Testis (tissue), 2 donors: Measurements from ENCODE around the gene TNRC6B.

Experiments used
- POLR2A ChIP-seq: fragments of 450-650 bp; IDR thresholded peaks from one replicate; pipeline ENCODE4 v1.6.1; 2017; ENCODE audit warnings: antibody characterized with exemption, mild to moderate bottlenecking, moderate library complexity
- TF ChIP-seq, protein P1 (sequence below), 3 experiments: fragments of 450-650 bp in 2 of 3; fragments of 200-600 bp in 1 of 3; sonication (generic) in 1 of 3; IDR thresholded peaks; one replicate each; pipeline ENCODE4 v1.5.1; 2016 to 2019; ENCODE audit warnings: antibody characterized with exemption in 3 of 3, mild to moderate bottlenecking in 2 of 3, moderate library complexity in 1 of 3

DNA sequence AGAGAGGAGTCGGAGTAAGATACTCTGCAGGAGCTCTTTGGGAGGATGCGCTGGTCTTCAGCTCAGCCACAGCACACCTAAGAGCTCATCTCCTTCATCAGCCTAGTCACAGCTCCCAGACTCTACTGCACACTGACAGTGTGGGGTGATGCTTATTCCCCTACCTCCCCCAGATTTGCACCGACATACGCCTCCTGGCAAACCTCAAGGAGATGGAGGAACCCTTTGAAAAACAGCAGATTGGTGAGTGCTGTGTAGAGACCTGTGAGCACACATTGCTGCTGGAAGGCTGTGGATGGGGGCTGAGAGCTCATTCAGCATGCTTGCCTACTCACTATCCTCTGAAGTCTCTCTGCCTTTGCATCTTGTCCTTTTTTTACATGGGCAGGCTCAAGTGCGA lies 183.4 kb downstream of the TNRC6B start:
- TF ChIP-seq, protein P1, sequence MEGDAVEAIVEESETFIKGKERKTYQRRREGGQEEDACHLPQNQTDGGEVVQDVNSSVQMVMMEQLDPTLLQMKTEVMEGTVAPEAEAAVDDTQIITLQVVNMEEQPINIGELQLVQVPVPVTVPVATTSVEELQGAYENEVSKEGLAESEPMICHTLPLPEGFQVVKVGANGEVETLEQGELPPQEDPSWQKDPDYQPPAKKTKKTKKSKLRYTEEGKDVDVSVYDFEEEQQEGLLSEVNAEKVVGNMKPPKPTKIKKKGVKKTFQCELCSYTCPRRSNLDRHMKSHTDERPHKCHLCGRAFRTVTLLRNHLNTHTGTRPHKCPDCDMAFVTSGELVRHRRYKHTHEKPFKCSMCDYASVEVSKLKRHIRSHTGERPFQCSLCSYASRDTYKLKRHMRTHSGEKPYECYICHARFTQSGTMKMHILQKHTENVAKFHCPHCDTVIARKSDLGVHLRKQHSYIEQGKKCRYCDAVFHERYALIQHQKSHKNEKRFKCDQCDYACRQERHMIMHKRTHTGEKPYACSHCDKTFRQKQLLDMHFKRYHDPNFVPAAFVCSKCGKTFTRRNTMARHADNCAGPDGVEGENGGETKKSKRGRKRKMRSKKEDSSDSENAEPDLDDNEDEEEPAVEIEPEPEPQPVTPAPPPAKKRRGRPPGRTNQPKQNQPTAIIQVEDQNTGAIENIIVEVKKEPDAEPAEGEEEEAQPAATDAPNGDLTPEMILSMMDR (IDR thresholded peaks at IDR 0.05) = no peak
- TF ChIP-seq POLR2A = no peak
